ENCODE measurements around the gene E2F6.
"Not testable (repeated sequence)": the region's sequence is repeated elsewhere in the genome, so short reads cannot be mapped to it uniquely, and the experiment has no call there.

E2F6 gene

DNA sequence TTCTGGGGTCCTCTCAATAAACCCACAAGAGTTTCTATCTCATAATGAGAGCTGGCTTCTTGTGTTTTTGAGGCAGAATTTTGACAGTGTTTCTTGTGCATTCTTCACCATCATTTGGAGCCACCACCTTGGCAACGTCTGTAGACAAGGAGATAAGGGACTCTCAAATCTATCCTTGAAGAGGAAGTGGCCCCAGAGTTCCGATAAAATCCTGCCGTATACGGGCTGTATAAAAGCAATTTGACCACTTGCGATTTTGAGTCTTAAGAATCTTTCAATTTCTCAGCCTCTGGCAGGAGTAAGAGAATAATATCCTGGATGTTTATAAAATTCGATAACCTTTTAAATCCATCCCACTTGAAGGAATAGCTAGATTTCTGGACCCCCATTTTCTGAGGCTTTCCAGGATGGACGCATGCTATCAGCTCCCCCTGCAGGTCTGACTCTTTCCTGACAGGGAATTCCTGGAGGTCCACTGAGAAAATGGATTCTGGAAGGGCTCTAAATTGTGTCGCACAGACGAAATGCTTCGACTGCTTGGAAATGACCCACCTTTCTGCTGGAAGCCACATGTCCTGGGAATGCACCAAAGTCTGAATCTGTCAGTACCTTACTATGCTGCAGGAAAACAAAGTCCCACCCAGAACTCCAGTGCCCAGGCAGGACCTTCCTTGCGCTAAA lies 54.1 kb downstream of the E2F6 start:
- DNase-seq: no peak

DNA sequence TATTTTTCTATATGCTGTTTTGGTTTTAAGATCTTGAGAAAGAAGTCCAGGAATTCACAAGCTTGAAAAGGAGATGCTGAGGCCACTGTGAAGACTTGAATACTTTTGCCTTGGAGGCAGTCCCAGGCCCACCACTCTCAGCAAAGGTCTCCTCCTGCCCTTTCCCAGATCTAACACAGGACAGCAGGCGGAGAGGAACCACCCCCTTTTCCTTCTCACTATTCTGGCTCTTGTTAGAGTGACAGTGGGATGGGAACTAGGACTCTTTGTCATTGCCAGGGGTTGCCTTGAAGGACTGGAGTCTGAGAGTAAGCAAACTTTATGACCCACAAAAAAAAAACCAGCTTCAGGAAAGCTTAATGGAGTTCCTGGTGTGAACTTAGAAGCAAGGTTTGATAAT lies 54.7 kb downstream of the E2F6 start:
- no peak for DNase-seq

GRCh38 chr2:11410101-11410500 lies 55.9 kb downstream of the E2F6 start:
- no peak for DNase-seq

DNA sequence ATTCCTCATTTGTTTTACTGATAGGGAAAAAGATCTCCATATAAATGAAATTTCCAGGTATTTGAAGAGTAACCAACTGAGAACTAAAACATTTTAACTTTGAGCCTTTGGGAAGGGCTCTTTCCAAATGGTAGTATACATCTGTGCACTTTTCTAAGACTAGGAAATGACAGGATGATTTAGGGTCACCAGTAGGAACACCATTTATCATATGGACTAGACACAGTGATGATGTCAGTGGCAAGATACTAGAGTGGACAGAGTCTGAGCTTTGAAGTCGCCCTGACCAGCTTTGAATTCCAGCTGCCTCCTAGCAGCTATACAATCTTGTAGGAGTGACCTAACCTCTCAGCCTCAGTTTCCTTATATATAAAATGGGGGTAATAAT lies 56.4 kb downstream of the E2F6 start:
- no peak for DNase-seq

DNA sequence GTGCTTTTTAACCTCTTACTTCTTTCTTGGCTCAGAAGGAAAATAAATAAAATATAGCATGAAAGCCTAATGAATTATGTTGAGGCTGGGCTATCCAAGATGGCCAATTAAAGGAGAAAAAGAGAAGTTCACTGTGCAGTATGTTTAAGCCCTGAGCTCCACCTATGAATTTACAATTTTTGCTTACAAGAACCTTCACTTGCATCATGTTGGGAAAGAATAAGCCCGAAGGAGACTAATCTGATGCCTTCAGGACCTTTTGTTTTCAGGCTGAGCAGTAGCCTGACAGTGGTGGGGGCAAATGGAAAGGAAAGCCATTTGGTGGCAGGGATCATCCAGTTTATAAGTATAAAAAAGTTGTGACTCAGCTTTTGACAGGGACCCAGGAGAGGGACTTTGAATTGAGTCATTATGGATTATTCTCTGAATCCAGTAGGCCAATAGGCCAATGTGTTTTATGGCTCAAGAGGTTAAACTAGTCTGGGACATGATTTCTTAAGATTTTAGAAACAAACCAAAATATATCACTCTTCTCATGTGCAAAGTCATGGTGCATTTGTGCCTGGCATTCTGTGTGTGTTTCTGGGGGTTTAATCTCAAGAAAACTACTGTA lies 56.9 kb downstream of the E2F6 start:
- DNase-seq: no peak

GRCh38 chr2:11407413-11407812 lies 58.5 kb downstream of the E2F6 start:
- DNase-seq: no peak

DNA sequence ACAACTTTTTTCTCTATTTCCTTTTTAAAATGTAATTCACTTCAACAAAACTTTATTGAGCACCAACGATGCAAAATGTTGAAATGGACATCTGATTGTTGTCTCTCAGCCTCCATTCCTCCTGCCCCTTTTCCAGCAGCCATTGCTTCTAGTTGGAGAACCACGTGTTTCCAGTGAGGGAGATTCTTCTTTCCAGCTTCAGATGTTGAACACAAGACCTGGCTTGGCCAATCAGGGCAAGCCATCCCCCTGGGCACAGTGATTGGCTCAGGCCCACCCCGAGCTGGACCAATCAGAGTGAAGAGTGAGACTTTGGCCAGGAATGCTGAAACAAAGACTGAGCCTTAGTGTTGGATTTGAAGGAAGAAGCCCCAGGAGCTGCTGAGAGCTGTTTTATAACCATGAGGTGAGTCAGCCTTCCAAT lies 59.0 kb downstream of the E2F6 start:
- DNase-seq: no peak

DNA sequence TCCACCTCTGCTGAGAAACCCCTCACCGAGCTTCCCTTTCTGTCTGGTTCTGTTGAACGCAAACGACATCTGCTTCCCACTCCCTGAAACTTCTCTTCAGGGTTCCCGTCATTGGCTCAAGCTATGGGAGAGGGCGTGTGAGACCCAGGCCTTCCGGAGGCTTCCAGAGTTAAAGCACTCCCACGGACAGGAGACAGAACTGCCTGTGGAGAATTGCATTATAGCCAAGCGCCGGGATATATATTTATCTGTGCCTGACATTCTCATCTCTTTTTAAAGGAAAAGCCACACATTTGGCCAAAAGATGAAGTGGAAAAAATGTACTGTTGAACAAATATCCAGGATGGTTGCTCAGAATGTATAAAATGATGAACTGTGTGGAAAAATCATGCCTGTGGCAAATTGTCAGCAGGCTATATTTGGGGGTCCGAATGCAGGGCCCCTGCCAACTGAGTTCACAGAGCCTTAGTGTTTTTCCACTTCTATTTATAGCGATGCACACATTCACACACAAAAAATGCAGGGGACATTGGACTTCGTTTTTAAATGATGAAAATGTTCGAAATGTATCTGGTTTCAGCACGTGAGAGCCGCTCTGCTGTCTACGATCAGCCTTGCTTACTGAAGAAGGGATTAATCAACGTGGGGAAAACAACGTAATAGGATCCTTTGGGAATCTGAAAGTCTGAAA lies 59.5 kb downstream of the E2F6 start:
- no peak for DNase-seq

- DNase-seq: no peak
Observed at GRCh38 chr2:11405599-11406266, 60.2 kb downstream of the E2F6 start.

- DNase-seq: not testable (repeated sequence)
Observed at GRCh38 chr2:11405074-11405406, 60.9 kb downstream of the E2F6 start.

GRCh38 chr2:11404376-11405073 lies 61.4 kb downstream of the E2F6 start:
- DNase-seq: no peak

- DNase-seq: no peak
Observed at GRCh38 chr2:11402436-11402835, 63.5 kb downstream of the E2F6 start.

DNA sequence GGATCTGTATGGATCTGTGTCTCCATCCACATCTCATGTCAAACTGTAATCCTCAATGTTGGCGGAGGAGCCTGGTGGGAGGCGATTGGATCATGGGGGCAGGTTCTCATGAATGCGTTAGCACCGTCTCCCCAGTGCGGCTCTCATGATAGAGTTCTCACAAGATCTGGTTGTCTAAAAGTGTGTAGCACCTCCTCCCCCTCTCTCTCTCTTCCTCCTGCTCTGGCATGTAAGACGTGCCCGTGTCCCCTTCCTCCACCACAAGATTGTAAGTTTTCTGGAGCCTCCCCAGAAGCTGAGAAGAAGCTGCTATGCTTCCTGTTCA lies 66.6 kb downstream of the E2F6 start:
- no peak for DNase-seq

DNA sequence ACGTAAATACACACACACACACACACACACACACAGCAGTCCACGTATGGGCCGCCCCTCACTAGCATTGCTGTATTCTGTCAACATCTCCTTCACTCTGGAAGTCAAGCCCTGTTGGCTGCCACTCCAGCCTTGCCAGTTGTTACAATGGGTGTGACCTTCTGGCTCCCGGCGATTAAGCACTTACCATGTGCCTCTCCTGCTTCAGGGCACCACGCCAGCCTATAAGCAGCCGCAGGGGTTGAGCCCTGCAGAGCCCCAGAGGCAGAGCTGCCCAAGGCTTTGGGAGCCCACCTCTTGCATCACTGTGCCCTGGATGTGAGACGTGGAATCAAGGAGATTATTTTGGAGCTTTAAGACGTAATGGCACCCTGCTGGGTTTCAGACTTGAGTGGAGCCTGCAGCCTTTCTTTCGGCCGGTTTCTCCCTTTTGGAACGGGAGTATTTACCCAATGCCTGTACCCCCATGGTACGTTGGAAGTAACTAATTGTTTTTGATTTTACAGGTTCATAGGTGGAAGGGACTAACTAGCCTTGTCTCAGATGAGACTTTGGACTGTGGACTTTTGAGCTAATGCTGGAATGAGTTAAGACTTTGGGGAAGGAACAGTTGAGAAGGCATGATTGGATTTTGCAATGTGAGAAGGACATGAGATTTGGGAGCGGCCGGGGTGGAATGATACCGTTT lies 67.1 kb downstream of the E2F6 start:
- no peak for DNase-seq

GRCh38 chr2:11397513-11397912 lies 68.4 kb downstream of the E2F6 start:
- no peak for DNase-seq

DNA sequence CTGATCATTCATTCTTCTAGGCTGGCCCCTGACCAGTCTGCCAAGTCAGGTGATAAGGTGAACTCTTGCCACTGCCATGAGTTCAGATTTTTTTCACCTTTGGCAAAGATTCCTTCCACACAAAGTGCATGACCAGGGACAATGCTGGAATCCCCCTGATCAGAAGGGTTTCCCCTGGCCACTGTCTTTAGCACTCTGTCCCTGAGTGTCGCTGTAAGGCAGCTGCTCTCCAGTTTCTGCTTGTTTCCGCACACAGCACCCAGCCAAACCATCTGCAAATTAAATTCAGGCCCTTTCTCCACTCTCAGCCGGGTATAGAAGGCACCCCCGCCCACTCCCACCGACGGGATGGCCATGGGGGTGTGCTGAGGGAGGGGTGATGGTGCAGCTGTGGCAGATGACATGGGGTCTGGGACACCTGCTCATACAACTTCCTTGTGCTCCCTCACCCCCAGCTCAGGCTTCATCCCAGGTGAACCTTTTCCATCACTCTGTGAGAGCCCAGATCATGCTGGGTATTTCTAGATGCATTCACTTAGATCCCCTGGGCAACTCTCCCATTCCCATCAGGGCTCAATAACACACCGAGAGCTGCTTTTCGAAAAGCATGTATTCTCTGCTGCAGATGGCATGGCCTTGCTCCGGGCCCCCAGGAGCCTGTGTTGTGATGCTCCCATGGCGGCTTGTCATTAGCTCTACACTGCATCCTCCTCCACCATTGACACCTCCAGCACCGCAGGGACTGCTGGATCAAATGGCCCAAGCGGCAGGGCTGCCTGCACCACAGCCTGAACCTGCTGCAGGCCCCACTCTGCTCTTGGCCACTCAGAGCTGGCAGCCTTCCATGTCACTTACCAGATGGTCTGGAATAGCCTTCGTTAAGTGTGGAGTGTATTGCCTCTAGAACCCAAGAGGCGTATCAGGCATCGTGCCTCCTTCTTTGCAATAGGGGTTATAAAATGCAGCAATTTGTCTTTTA lies 69.2 kb downstream of the E2F6 start:
- no peak for DNase-seq

DNA sequence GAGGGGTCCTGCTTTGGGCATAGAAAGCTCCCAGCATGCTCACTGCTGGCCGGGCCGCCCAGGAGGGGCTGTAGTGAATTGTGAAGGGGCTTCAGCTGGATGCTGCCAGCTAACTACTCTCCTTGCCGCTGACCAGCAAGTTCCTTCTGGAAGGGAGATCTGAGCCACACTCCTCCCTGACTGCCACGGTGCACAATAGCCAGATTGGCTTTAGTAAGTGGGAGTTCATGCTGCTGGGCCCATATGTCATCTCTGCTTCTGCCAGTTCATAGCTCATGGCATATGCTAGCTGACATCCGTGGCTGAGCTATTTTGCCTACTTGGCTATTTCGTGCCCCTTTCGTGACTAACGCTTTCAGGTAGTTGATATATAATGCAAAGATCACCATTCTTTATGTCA lies 69.9 kb downstream of the E2F6 start:
- DNase-seq: no peak

GRCh38 chr2:11395389-11395788 lies 70.6 kb downstream of the E2F6 start:
- no peak for DNase-seq
